OCI-LY7 (cell line): Measurements from ENCODE around the gene ZC3H4. TPM values are rescaled to one million over a fixed set of nuclear protein-coding genes. Genes with fewer than 3 reads are reported as not detected.

ENCODE experiments used
- BruUV-seq: library from RNA; stranded (reverse); fragments of 400-500 nt; replicated peaks from 2 replicates; lab custom pipeline; 2021; lab: Mats Ljungman, UMichigan
- CTCF ChIA-PET: fragments of 300-600 bp; sonication (Branson Sonifier 250); formaldehyde crosslinking; loops from one replicate; lab custom pipeline; 2022; ENCODE audit warnings: antibody characterized with exemption; ENCODE audit not compliant: unreplicated experiment; lab: Charles Lee
- POLR2A ChIA-PET: fragments of 300-600 bp; sonication (Branson Sonifier 250); formaldehyde crosslinking; loops from one replicate; lab custom pipeline; 2022; ENCODE audit warnings: antibody characterized with exemption; lab: Charles Lee
- DNase-seq: peaks from one replicate; pipeline ENCODE4 v3.0.0-alpha.2; 2015; ENCODE audit warnings: low spot score
- H2AFZ ChIP-seq: fragments of 200-600 bp; sonication (generic), shearing (Covaris generic); 2 replicates; pipeline ENCODE4 v1.6.1; 2014; ENCODE audit warnings: mild to moderate bottlenecking, antibody characterized with exemption, low read length, moderate library complexity
- H3K27ac ChIP-seq: fragments of 200-600 bp; sonication (generic); 2 replicates; pipeline ENCODE4 v1.5.1; 2014; ENCODE audit warnings: mixed run types, low read depth, mild to moderate bottlenecking, moderate library complexity, low read length, inconsistent platforms; ENCODE audit not compliant: poor library complexity, severe bottlenecking
- H3K36me3 ChIP-seq: fragments of 200-600 bp; sonication (generic); 2 replicates; pipeline ENCODE4 v1.6.1; 2014; ENCODE audit warnings: mild to moderate bottlenecking, antibody characterized with exemption, low read length, moderate library complexity, mixed read lengths; ENCODE audit not compliant: insufficient read depth
- H3K4me1 ChIP-seq: fragments of 200-600 bp; sonication (generic); 2 replicates; pipeline ENCODE4 v1.5.1; 2014; ENCODE audit warnings: mild to moderate bottlenecking, low read length; ENCODE audit not compliant: insufficient read depth, poor library complexity, severe bottlenecking
- H3K4me2 ChIP-seq: fragments of 200-600 bp; sonication (generic); 2 replicates; pipeline ENCODE4 v1.6.1; 2014; ENCODE audit warnings: mild to moderate bottlenecking, low read length
- H3K4me3 ChIP-seq: fragments of 200-600 bp; sonication (generic); 2 replicates; pipeline ENCODE4 v1.5.1; 2014; ENCODE audit warnings: mild to moderate bottlenecking, low read depth, low read length; ENCODE audit not compliant: poor library complexity, severe bottlenecking
- H3K79me2 ChIP-seq: fragments of 200-600 bp; sonication (generic); 2 replicates; pipeline ENCODE4 v1.6.1; 2016; ENCODE audit warnings: low read depth, mild to moderate bottlenecking, low read length, moderate library complexity, mixed read lengths; ENCODE audit not compliant: insufficient read depth
- H3K9me2 ChIP-seq: fragments of 200-600 bp; sonication (generic); 2 replicates; pipeline ENCODE4 v1.6.1; 2016; ENCODE audit warnings: mild to moderate bottlenecking, low read length, mixed read lengths; ENCODE audit not compliant: insufficient read depth
- H3K9me3 ChIP-seq: fragments of 200-600 bp; sonication (generic); 2 replicates; pipeline ENCODE4 v1.6.1; 2014; ENCODE audit warnings: mild to moderate bottlenecking, mixed run types, low read length, mixed read lengths
- H4K20me1 ChIP-seq: fragments of 200-600 bp; sonication (generic); 2 replicates; pipeline ENCODE4 v1.6.1; 2014; ENCODE audit warnings: mild to moderate bottlenecking, antibody characterized with exemption, low read length, moderate library complexity, mixed read lengths; ENCODE audit not compliant: insufficient read depth
- CTCF ChIP-seq: fragments of 200-600 bp; sonication (generic); conservative IDR thresholded peaks from 2 replicates; pipeline ENCODE4 v1.5.1; 2014; ENCODE audit warnings: mild to moderate bottlenecking, antibody characterized with exemption, low read length, moderate library complexity, mixed read lengths
- EZH2phosphoT487 ChIP-seq: fragments of 200-600 bp; sonication (generic); IDR thresholded peaks from 2 replicates; pipeline ENCODE4 v1.6.1; 2018; ENCODE audit warnings: low read depth, borderline replicate concordance, mild to moderate bottlenecking, mixed run types, antibody characterized with exemption, low read length, moderate library complexity, mixed read lengths
- intact Hi-C: fragments of 100-400 bp; cut with micrococcal nuclease; formaldehyde crosslinking; loops from one replicate; pipeline ENCODE4 v1.10.0; 2022; ENCODE audit not compliant: unreplicated experiment
- total RNA-seq, 2 experiments: library from RNA; depleted of rRNA in 1 of 2; stranded (reverse); fragments of >200 nt in 1 of 2; shearing (Covaris generic) in 1 of 2; gene quantifications; 2 replicates each; pipeline ENCODE4 v1.2.3, GENCODE V29; 2014 to 2022

ZC3H4 gene
- total RNA-seq, 2 experiments from 2014 or later = 23.0 to 76.8 TPM

GRCh38 chr19:47023448-47023794 lies 90.2 kb downstream of the ZC3H4 start:
- Histone ChIP-seq H3K9me2 (no peaks in the 10 kb centered on the region), H4K20me1 (no peaks in the 10 kb centered on the region), H2AFZ (no peak overlapping the region), H3K79me2 (no peaks in the 10 kb centered on the region), H3K36me3 (no peaks in the 10 kb centered on the region), H3K9me3 (no peaks in the 10 kb centered on the region), H3K27ac (no peak overlapping the region), H3K4me2 (no peak overlapping the region), H3K4me3 (no peak overlapping the region), H3K4me1 (no peaks in the 10 kb centered on the region)
- no TSS peak for BruUV-seq
- DNase-seq = no peak
- TF ChIP-seq EZH2phosphoT487 (no peak), CTCF (no peak)
- ChIA-PET CTCF (no interaction called here), POLR2A (no interaction called here)
- intact Hi-C loops = no loop called here

- CTCF ChIA-PET = interaction anchor here (0.6 kb wide), 1 partner anchor 10 kb away, joined by 3 read pairs; no protein-coding TSS in a partner anchor
- no peak for DNase-seq
Measured at GRCh38 chr19:47022541-47023447, 90.8 kb downstream of the ZC3H4 start.

More at GRCh38 chr19:47022541-47023447, 90.8 kb downstream of the ZC3H4 start:
- TF ChIP-seq EZH2phosphoT487 (peak; percentile 22; the same call in 1 of the 2 replicates), CTCF (no peak)
- Histone ChIP-seq H3K79me2 (no peaks in the 10 kb centered on the region), H3K9me2 (no peaks in the 10 kb centered on the region), H3K4me2 (no peak overlapping the region), H3K4me3 (no peak overlapping the region), H4K20me1 (no peaks in the 10 kb centered on the region), H3K36me3 (no peaks in the 10 kb centered on the region), H2AFZ (no peak overlapping the region), H3K9me3 (no peaks in the 10 kb centered on the region), H3K4me1 (no peaks in the 10 kb centered on the region), H3K27ac (no peak overlapping the region)
- POLR2A ChIA-PET = interaction anchor here (0.6 kb wide), 1 partner anchor 274 kb away, joined by 3 read pairs; no protein-coding TSS in a partner anchor
- intact Hi-C loops = no loop called here
- no TSS peak for BruUV-seq
